DMS79 treated with DMSO at 0.1 percent for 48 hours (cell line): ENCODE data around the gene LRRC70.
A peak's percentile ranks its signal among the peaks of the same experiment; 100 is the strongest.
"Not testable (repeated sequence)": the region's sequence is repeated elsewhere in the genome, so short reads cannot be mapped to it uniquely, and the experiment has no call there.

Experiments used
- DNase-seq: peaks from one replicate; lab custom pipeline; 2025; lab: John Stamatoyannopoulos, UW

The LRRC70 gene

GRCh38 chr5:62606878-62607277 lies 28.3 kb downstream of the LRRC70 start:
- DNase-seq: no peak

- DNase-seq: no peak
These were observed 29.0 kb downstream of the LRRC70 start for GRCh38 chr5:62607615-62608014.

GRCh38 chr5:62608529-62609511 lies 30.2 kb downstream of the LRRC70 start:
- DNase-seq: no peak

GRCh38 chr5:62614355-62614754 lies 35.7 kb downstream of the LRRC70 start:
- no peak for DNase-seq

- DNase-seq: peak; percentile 48
These were observed 38.1 kb downstream of the LRRC70 start for GRCh38 chr5:62616615-62617277.

GRCh38 chr5:62617943-62618342 lies 39.3 kb downstream of the LRRC70 start:
- no peak for DNase-seq

GRCh38 chr5:62620761-62621160 lies 42.1 kb downstream of the LRRC70 start:
- no peak for DNase-seq

GRCh38 chr5:62621280-62621679 lies 42.7 kb downstream of the LRRC70 start:
- no peak for DNase-seq

GRCh38 chr5:62623271-62623670 lies 44.7 kb downstream of the LRRC70 start:
- no peak for DNase-seq

GRCh38 chr5:62624436-62624835 lies 45.8 kb downstream of the LRRC70 start:
- not testable (repeated sequence) for DNase-seq

GRCh38 chr5:62626534-62626933 lies 47.9 kb downstream of the LRRC70 start:
- no peak for DNase-seq

GRCh38 chr5:62627121-62627520 lies 48.5 kb downstream of the LRRC70 start:
- no peak for DNase-seq

- DNase-seq: no peak
These were observed 49.3 kb downstream of the LRRC70 start for GRCh38 chr5:62627901-62628300.
